GM12874 (cell line): ENCODE results near the gene DCXR.

Source experiments
- TF ChIP-seq, protein P1 (sequence below): IDR thresholded peaks from 2 replicates; pipeline ENCODE4 v1.5.1; 2011; ENCODE audit warnings: low read depth, mild to moderate bottlenecking, control low read depth, low read length, moderate library complexity; ENCODE audit not compliant: insufficient read depth

DCXR gene

DNA sequence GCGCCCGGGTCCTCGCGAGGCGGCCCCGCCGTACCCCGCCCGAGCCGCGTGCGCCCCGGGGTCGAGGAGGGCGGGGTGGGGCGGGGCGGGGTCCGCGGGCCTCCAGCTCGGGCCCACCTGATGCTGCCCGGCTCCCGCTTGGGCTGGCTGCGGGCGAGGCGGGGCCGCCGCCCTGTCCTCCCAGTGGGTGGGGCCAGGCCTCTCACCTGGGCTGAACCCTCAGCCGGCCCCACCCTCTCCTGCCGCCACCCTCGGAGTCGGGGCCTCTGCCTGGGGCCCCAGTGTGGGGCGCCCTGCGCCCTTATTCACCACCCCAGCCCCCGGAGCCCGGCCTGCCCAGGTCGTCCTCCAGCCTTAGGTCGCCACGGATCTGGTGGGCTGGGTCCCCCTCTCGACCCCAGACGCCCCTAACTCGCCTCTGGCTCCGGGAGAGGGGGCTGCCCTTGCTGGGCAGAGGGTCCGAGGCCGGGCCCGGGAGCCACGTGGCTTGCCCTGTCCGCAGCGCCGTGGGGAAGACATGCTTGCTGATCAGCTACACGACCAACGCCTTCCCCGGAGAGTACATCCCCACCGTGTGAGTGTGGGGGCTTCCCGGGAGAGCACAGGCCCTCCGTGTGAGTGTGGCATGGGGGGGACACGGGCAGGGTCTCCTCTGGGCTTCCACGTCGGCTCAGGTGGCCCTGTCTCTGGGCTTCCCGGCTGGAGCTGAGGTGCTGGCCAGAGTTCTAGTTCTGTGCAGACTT, 5.4 kb downstream of the DCXR start:
- TF ChIP-seq, protein P1, sequence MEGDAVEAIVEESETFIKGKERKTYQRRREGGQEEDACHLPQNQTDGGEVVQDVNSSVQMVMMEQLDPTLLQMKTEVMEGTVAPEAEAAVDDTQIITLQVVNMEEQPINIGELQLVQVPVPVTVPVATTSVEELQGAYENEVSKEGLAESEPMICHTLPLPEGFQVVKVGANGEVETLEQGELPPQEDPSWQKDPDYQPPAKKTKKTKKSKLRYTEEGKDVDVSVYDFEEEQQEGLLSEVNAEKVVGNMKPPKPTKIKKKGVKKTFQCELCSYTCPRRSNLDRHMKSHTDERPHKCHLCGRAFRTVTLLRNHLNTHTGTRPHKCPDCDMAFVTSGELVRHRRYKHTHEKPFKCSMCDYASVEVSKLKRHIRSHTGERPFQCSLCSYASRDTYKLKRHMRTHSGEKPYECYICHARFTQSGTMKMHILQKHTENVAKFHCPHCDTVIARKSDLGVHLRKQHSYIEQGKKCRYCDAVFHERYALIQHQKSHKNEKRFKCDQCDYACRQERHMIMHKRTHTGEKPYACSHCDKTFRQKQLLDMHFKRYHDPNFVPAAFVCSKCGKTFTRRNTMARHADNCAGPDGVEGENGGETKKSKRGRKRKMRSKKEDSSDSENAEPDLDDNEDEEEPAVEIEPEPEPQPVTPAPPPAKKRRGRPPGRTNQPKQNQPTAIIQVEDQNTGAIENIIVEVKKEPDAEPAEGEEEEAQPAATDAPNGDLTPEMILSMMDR, result no peak

- TF ChIP-seq, protein P1, result no peak
Measured at GRCh38 chr17:82031303-82031884, 6.1 kb downstream of the DCXR start, which contains the start of gene RAC3. TSS of gene RAC3 (plus strand) at chr17:82031678. CDS start at chr17:82031762, 84 bp downstream.

DNA sequence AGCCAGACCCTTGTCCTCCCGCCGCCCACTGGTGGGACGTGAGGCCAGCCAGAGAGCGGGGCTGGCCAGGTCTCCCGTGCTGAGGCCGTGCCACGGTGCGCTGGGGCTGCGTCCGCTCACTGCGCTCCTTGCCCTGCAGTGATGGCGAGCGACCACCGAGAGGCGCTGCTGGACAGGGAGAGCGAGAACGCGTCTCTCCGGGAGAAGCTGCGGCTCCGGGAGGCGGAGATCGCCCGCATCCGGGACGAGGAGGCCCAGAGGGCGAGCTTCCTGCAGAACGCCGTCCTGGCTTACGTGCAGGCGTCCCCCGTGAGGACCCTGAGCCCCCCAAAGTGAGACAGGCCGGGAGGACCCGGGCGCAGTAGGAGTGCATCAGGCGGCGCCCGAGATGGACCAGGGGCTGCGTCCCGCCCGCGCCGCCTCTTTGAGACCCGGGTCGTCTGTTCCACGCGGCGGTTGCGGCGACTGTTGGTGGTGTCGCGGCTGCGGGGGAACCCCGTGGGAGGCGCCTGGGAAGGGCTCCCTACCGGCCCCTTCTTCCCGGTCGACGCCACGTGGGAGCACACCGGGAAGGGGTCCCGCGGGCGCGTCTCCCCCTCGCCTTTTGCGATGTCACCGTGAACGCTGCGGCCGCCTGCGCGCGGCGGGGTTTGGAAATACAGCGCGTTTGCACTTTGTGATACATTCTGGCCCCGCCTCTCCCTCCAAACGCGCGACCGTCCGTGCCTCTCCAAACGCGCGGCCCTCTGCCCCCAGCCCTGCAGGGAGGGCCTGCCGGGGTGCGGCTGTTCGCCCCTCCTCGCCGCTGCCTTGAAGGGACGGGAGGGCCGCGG, 6.8 kb downstream of the DCXR start:
- TF ChIP-seq, protein P1, result peak; percentile 97

GRCh38 chr17:82029990-82030469, 7.5 kb downstream of the DCXR start:
- TF ChIP-seq, protein P1, result no peak

GRCh38 chr17:82029391-82029790, 8.1 kb downstream of the DCXR start:
- TF ChIP-seq, protein P1, result no peak

- TF ChIP-seq, protein P1, result no peak
Measured at GRCh38 chr17:82028966-82029365, 8.5 kb downstream of the DCXR start.

DNA sequence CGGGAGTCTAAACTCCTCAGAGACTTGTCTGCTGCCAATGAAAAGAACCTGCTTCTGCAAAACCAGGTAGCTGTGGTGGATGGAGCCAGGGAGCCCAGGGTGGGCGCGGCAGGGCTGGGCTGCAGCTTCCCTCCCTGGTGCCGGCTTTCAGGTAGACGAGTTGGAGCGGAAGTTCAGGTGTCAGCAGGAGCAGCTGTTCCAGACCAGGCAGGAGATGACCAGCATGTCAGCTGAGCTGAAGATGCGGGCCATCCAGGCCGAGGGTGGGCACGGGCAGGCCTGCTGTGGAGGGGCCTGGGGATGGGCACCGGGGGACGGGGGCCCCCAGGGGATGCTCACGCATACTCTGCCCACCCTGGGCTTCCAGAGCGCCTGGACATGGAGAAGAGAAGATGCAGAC, 9.3 kb downstream of the DCXR start:
- TF ChIP-seq, protein P1, result no peak
